GM15510 (cell line): Measurements from ENCODE around the gene YRDC.

ENCODE experiments used
- POLR2A ChIP-seq: IDR thresholded peaks from 3 replicates; pipeline ENCODE4 v1.6.1; 2011; ENCODE audit warnings: borderline replicate concordance; ENCODE audit not compliant: insufficient read length; ENCODE audit errors: extremely low read depth

The YRDC gene

DNA sequence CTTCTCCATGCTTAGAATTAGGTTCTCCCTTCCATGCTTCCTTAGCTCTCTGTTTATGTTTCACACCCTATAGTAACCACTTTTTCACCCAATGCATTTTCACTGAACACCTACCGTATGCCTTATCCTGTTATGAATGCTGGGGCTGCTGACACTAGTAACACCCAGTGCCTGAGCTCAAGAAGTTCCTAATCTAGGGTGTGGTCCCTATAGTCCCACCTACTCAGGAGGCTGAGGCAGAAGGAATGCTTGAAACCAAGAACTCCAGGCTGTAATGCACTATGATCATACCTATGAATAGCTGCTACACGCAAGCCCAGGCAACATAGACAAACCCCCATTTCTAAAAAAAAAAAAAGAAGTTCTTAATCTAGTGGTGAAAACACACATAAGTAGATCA lies 48.6 kb downstream of the YRDC start:
- TF ChIP-seq POLR2A = no peak

DNA sequence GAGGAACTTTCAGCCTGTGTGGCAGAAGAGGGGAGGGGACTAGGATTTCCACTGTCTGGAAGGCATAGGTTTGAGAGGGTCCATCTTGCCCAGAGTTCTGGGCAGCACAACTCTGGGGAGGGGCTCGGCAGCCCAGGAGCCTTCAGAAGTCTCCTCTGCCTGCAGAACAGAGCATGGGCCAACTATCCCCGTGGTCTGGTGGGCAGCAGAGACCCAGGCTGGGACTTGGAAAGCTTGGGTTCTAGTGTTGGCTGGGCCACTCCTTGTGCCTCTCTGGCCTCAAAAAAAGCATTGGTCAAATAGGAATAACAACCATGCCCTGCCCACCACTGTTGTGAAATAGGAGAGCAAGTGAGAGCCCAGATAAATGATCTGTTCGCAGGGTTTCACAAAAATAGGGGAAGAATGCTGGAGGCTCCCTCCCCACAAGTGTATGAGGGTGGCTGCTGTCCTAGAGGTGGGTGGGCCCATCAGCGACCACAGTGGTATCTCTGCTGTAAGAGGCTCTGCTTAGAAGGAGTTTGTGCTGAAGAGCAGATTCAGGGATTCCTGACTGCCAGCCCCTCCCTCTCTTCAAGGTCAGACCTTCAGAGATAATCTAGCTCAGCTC lies 52.0 kb downstream of the YRDC start:
- TF ChIP-seq POLR2A = no peak

DNA sequence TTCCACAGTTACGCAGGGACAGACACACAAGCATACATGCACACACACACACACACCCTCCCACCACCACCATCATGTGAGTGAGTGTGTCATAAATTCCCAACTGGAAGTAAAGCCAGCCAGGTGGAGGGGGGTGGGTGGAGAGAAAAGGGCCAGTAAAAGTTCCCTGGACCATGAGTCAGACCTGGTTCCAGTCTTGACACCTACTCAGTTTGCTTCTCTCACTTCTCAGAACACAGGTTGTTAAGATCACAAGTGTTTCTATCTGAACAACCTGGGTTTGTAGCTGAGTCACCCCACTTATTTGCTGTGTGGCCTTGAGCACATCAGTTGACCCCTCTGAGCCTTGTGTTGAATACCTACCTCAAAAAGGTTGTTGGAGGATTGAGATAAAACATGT lies 52.7 kb downstream of the YRDC start:
- TF ChIP-seq POLR2A = no peak

DNA sequence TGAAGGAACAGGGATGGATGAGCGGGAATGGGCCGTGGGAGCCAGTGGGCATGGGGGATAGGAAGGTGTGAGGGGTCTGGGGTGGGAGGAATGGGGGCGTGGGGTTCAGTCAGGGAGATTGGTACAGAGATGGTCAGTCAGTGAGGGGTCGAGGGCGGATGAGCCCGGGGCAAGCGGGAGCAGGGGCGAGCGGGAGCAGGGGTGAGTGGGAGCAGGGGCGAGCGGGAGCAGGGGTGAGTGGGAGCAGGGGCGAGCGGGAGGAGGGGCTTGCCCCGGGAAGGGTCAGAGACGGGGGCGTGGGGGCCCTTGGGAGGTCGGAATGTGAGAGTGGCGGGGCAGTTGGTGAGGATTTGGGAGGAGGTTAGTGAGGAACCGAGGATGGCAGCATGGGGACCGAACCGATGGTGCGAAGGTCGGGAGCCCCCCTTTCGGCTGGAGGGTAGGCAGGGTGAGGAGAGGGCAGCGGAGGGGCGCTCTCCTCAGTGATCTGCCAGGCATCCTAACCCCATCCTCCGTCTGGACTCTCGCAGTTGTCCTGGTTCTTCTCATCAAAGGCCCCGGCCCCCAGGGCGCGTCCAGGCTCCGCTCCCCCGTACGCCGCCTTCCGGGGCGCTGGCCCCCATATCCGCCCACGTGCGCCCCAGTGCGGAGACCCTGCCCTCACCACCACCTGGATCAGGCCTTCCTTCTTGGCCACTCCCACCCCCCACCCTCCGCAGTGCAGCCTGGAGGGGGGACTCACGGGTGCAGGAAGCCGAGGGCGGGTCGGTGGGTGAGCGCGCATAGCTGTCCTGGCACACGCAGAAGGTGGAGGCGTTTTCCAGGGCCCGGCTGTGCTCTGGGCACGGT lies 54.3 kb downstream of the YRDC start:
- TF ChIP-seq POLR2A = no peak
